Peyer's patch (tissue), 4 donors: Measurements from ENCODE around the gene GABRG3.

Source experiments
- POLR2A ChIP-seq, 2 donors: fragments of 450-650 bp; IDR thresholded peaks; one replicate each; pipeline ENCODE4 v1.5.1; 2017; ENCODE audit warnings: antibody characterized with exemption in 2 of 2, mild to moderate bottlenecking in 2 of 2, moderate library complexity in 2 of 2
- TF ChIP-seq, protein P1 (sequence below), 6 experiments: fragments of 450-650 bp in 4 of 6; fragments of 200-600 bp in 2 of 6; sonication (generic) in 1 of 6; IDR thresholded peaks; one replicate each; pipeline ENCODE4 v1.5.1; 2017 to 2019; ENCODE audit warnings: antibody characterized with exemption in 6 of 6, mild to moderate bottlenecking in 3 of 6, moderate library complexity in 1 of 6

DNA sequence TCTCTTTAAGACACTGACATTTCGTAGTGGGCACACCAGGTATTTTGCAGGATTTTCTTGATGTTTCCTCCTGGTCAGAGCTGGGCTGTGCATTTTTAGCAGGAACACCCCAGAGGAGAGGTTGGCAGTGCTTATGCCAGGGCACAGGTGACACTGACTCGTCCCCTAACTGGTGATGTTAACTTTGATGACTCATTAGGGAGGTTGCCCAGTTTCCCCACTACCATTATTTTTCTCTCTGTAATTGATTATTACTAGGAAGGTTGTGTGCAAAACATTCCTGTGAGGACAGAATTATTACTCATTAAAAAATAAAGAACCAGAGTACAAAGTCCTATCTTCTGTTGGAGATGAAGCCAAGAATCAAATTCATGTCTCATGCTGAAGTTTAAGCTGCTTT lies 394.5 kb downstream of the GABRG3 start:
- TF ChIP-seq, protein P1, sequence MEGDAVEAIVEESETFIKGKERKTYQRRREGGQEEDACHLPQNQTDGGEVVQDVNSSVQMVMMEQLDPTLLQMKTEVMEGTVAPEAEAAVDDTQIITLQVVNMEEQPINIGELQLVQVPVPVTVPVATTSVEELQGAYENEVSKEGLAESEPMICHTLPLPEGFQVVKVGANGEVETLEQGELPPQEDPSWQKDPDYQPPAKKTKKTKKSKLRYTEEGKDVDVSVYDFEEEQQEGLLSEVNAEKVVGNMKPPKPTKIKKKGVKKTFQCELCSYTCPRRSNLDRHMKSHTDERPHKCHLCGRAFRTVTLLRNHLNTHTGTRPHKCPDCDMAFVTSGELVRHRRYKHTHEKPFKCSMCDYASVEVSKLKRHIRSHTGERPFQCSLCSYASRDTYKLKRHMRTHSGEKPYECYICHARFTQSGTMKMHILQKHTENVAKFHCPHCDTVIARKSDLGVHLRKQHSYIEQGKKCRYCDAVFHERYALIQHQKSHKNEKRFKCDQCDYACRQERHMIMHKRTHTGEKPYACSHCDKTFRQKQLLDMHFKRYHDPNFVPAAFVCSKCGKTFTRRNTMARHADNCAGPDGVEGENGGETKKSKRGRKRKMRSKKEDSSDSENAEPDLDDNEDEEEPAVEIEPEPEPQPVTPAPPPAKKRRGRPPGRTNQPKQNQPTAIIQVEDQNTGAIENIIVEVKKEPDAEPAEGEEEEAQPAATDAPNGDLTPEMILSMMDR (IDR thresholded peaks at IDR 0.05), result no peak
- no peak for TF ChIP-seq POLR2A (IDR thresholded peaks at IDR 0.05)
